ENCODE data around the gene RPL36. TPM values are rescaled to one million over a fixed set of nuclear protein-coding genes. Genes with fewer than 3 reads are reported as not detected.

Gene RPL36
- total RNA-seq, 2 donors from 2014 or later = 628 to 1,303 TPM

DNA sequence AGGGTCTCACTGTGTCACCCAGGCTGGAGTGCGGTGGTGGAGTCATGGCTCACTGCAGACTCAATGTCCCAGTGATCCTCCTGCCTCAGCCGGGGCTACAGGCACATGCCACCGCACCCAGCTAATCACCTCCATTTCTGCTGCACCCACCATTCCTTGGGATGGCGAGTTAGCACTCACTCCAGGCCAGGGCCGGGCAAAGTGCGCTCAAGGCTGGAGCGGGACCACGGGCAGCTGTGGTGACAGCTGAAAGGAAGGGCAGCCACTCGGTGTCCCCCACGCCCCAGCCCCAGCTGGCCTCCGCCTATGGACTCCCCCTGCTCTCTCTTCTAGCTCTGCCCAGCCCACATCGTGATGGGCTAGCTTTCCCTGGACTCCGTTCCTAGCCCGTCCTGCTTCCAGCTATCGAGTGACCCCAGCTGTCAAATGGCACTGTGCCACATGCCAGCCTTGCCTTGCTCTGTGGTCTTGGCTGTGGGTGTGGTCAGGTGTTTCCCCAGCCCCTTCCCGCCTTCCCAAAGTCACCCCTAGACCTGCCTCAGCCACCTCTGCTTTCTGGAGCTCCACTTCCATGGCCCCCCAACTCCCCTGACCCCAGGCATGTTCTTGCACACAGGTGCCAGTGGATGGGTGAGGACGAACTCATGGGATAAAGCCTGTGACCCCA is 13.9 kb upstream of the RPL36 start:
- 73% methylated on average over 17 of the region's 17 CpGs for WGBS
- H3K9me3 ChIP-seq = no peaks in the 10 kb centered on the region
- H3K4me1 ChIP-seq (replicated peaks) = peaks cover 7% of the 10 kb centered on the region
- DNase-seq (ENCODE audit: low spot score) = no peak
- TF ChIP-seq POLR2A (IDR thresholded peaks at IDR 0.05) = no peak
- TF ChIP-seq, protein P1, sequence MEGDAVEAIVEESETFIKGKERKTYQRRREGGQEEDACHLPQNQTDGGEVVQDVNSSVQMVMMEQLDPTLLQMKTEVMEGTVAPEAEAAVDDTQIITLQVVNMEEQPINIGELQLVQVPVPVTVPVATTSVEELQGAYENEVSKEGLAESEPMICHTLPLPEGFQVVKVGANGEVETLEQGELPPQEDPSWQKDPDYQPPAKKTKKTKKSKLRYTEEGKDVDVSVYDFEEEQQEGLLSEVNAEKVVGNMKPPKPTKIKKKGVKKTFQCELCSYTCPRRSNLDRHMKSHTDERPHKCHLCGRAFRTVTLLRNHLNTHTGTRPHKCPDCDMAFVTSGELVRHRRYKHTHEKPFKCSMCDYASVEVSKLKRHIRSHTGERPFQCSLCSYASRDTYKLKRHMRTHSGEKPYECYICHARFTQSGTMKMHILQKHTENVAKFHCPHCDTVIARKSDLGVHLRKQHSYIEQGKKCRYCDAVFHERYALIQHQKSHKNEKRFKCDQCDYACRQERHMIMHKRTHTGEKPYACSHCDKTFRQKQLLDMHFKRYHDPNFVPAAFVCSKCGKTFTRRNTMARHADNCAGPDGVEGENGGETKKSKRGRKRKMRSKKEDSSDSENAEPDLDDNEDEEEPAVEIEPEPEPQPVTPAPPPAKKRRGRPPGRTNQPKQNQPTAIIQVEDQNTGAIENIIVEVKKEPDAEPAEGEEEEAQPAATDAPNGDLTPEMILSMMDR (IDR thresholded peaks at IDR 0.05) = no peak
- no peak for TF ChIP-seq POLR2AphosphoS5 (IDR thresholded peaks at IDR 0.05)
- no peaks in the 10 kb centered on the region for H3K27me3 ChIP-seq (replicated peaks; ENCODE audit: insufficient read depth)
- H3K4me3 ChIP-seq = no peak overlapping the region
- H3K36me3 ChIP-seq = no peaks in the 10 kb centered on the region
- intact Hi-C loops (cut with DNase I) = no loop called here
- H3K27ac ChIP-seq = no peak overlapping the region

- Histone ChIP-seq H3K4me1 (replicated peaks) (peaks cover 7% of the 10 kb centered on the region), H3K27ac (no peak overlapping the region), H3K27me3 (replicated peaks; ENCODE audit: insufficient read depth) (no peaks in the 10 kb centered on the region), H3K36me3 (no peaks in the 10 kb centered on the region), H3K4me3 (no peak overlapping the region), H3K9me3 (no peaks in the 10 kb centered on the region)
- TF ChIP-seq POLR2AphosphoS5 (IDR thresholded peaks at IDR 0.05) = no peak
- no peak for TF ChIP-seq POLR2A (IDR thresholded peaks at IDR 0.05)
- TF ChIP-seq, protein P1 (IDR thresholded peaks at IDR 0.05) = no peak
- 81% methylated on average over 13 of the region's 13 CpGs for WGBS
- intact Hi-C loops (cut with DNase I) = no loop called here
- no peak for DNase-seq (ENCODE audit: low spot score)
These were observed 13.4 kb upstream of the RPL36 start for GRCh38 chr19:5676772-5677105.

DNA sequence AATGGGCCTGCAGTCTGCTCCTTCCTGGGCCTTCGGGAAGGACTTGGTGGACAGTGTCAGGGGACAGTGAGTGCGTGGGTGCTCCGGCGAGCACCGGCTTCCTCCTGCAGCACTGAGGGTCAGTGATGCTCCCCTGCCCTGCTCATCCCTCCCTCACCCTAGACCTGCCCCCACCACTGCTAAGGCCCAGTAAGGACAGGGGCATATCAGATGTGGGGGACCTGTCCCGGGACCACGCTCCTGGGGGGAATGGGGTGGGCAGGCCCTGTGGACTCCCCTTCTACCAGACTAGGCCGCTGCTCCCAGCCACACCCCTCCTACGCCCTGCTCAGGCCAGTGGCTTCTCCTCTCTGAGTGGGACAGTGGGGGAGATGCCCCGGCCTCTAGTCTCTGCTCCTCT is 13.0 kb upstream of the RPL36 start:
- Histone ChIP-seq H3K4me1 (replicated peaks) (peaks cover 7% of the 10 kb centered on the region), H3K9me3 (no peaks in the 10 kb centered on the region), H3K36me3 (no peaks in the 10 kb centered on the region), H3K27ac (no peak overlapping the region), H3K4me3 (no peak overlapping the region), H3K27me3 (replicated peaks; ENCODE audit: insufficient read depth) (no peaks in the 10 kb centered on the region)
- whole genome bisulfite sequencing = 87% methylated on average over 10 of the region's 10 CpGs
- intact Hi-C loops (cut with DNase I) = no loop called here
- no peak for DNase-seq (ENCODE audit: low spot score)
- TF ChIP-seq, protein P1 (IDR thresholded peaks at IDR 0.05) = no peak
- TF ChIP-seq POLR2AphosphoS5 (IDR thresholded peaks at IDR 0.05) (no peak), POLR2A (IDR thresholded peaks at IDR 0.05) (no peak)

DNA sequence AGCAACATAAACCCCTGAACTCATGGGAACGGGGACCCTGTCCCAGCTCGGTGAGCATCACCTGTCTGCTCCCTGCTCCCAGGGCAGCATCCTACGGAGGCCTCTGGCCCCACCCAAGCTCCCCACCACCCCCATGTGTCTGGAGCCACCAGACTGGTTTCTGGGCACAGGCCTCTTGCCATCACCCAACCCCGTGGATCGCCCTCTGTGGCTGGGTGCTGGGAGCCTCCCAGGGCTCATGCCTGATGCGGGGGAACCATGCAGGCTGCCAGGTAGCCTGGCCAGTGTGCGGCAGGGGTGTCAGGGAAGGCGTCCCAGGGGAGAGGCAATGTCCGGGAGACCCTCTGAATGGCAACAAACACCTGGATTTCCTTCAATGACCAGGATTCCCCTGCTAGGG is 12.5 kb upstream of the RPL36 start:
- WGBS = 89% methylated on average over 9 of the region's 9 CpGs
- intact Hi-C loops (cut with DNase I) = no loop called here
- no peaks in the 10 kb centered on the region for H3K36me3 ChIP-seq

GRCh38 chr19:5678071-5678718 is 11.9 kb upstream of the RPL36 start:
- TF ChIP-seq POLR2A (IDR thresholded peaks at IDR 0.05) (no peak), POLR2AphosphoS5 (IDR thresholded peaks at IDR 0.05) (no peak)
- TF ChIP-seq, protein P1 (IDR thresholded peaks at IDR 0.05) = no peak
- no peak overlapping the region for H3K4me3 ChIP-seq
- intact Hi-C loops (cut with DNase I) = no loop called here
- peaks cover 7% of the 10 kb centered on the region for H3K4me1 ChIP-seq (replicated peaks)
- H3K9me3 ChIP-seq = no peaks in the 10 kb centered on the region
- no peaks in the 10 kb centered on the region for H3K27me3 ChIP-seq (replicated peaks; ENCODE audit: insufficient read depth)
- H3K27ac ChIP-seq = no peak overlapping the region
- no peaks in the 10 kb centered on the region for H3K36me3 ChIP-seq
- no peak for DNase-seq (ENCODE audit: low spot score)
- WGBS = 87% methylated on average over 18 of the region's 22 CpGs

More for the DNA sequence above, 12.5 kb upstream of the RPL36 start:
- DNase-seq (ENCODE audit: low spot score) = no peak
- Histone ChIP-seq H3K4me3 (no peak overlapping the region), H3K27ac (no peak overlapping the region), H3K27me3 (replicated peaks; ENCODE audit: insufficient read depth) (no peaks in the 10 kb centered on the region), H3K9me3 (no peaks in the 10 kb centered on the region), H3K4me1 (replicated peaks) (peaks cover 7% of the 10 kb centered on the region)
- TF ChIP-seq POLR2AphosphoS5 (IDR thresholded peaks at IDR 0.05) = no peak
- no peak for TF ChIP-seq POLR2A (IDR thresholded peaks at IDR 0.05)
